Hepatocyte (in vitro differentiated cells): ENCODE data around the gene AAK1. TPM values are rescaled to one million over a fixed set of nuclear protein-coding genes. Genes with fewer than 3 reads are reported as not detected.

ENCODE experiments used
- DNase-seq: peaks from one replicate; pipeline ENCODE4 v3.0.0-alpha.2; 2016; ENCODE audit warnings: low spot score
- H2AFZ ChIP-seq: fragments of 200-600 bp; sonication (generic); 2 replicates; pipeline ENCODE4 v1.6.0; 2016; ENCODE audit warnings: antibody characterized with exemption, mild to moderate bottlenecking
- H3K27ac ChIP-seq: fragments of 200-600 bp; sonication (generic); 2 replicates; pipeline ENCODE4 v1.5.1; 2016; ENCODE audit warnings: mild to moderate bottlenecking
- H3K27me3 ChIP-seq: fragments of 200-600 bp; sonication (generic); 2 replicates; pipeline ENCODE4 v1.6.1; 2016
- H3K36me3 ChIP-seq: fragments of 200-600 bp; sonication (generic); replicated peaks from 2 replicates; pipeline ENCODE4 v1.5.1; 2016; ENCODE audit warnings: low read depth; ENCODE audit not compliant: insufficient read depth
- H3K4me1 ChIP-seq: fragments of 200-600 bp; sonication (generic); 2 replicates; pipeline ENCODE4 v1.5.1; 2016; ENCODE audit warnings: mild to moderate bottlenecking, moderate library complexity; ENCODE audit not compliant: insufficient read depth
- H3K4me2 ChIP-seq: fragments of 200-600 bp; sonication (generic); 2 replicates; pipeline ENCODE4 v1.6.0; 2016
- H3K4me3 ChIP-seq: fragments of 200-600 bp; sonication (generic); 2 replicates; pipeline ENCODE4 v1.5.1; 2016; ENCODE audit warnings: mild to moderate bottlenecking
- H3K79me2 ChIP-seq: fragments of 200-600 bp; sonication (generic); 2 replicates; pipeline ENCODE4 v1.6.0; 2017; ENCODE audit warnings: mild to moderate bottlenecking
- H3K9me2 ChIP-seq: fragments of 200-600 bp; sonication (generic); replicated peaks from 2 replicates; pipeline ENCODE4 v1.6.0; 2017; ENCODE audit warnings: mild to moderate bottlenecking; ENCODE audit not compliant: insufficient read depth
- H3K9me3 ChIP-seq: fragments of 200-600 bp; sonication (generic); 2 replicates; pipeline ENCODE4 v1.5.1; 2016; ENCODE audit warnings: low read depth, mild to moderate bottlenecking
- H4K20me1 ChIP-seq: fragments of 200-600 bp; sonication (generic); 2 replicates; pipeline ENCODE4 v1.6.0; 2016; ENCODE audit warnings: mild to moderate bottlenecking; ENCODE audit not compliant: insufficient read depth, poor library complexity, severe bottlenecking
- EZH2 ChIP-seq: fragments of 200-600 bp; sonication (generic); IDR thresholded peaks from 2 replicates; pipeline ENCODE4 v1.6.1; 2016; ENCODE audit warnings: antibody characterized with exemption, mild to moderate bottlenecking, borderline replicate concordance
- EZH2phosphoT487 ChIP-seq: fragments of 200-600 bp; sonication (generic); IDR thresholded peaks from one replicate; pipeline ENCODE4 v1.6.1; 2018; ENCODE audit warnings: antibody characterized with exemption, mild to moderate bottlenecking, low read depth, moderate library complexity; ENCODE audit not compliant: unreplicated experiment, severe bottlenecking
- WGBS: methylation state at CpG from one replicate; pipeline ENCODE4 v1.1.6; 2016; ENCODE audit warnings: low lambda C conversion rate; ENCODE audit errors: missing lambda C conversion rate; 5-methylcytosine and 5-hydroxymethylcytosine counted together
- polyA plus RNA-seq: library from polyadenylated mRNA; unstranded; fragments of >200 nt; fragmentation: Nextera tagmentation; extraction: Ambion mirVana; gene quantifications from 2 replicates; pipeline ENCODE4 v1.2.1, GENCODE V29; 2016
- total RNA-seq: library from RNA; depleted of rRNA; stranded (reverse); fragments of >200 nt; gene quantifications from 2 replicates; pipeline ENCODE4 v1.2.3, GENCODE V29; 2014
- TF ChIP-seq, protein P1 (sequence below): fragments of 200-600 bp; sonication (generic); IDR thresholded peaks from 2 replicates; pipeline ENCODE4 v1.5.1; 2016; ENCODE audit warnings: antibody characterized with exemption, mild to moderate bottlenecking; ENCODE audit not compliant: poor library complexity

Gene AAK1
- total and polyA plus RNA-seq, 2 experiments from 2014 or later = 30.1 to 30.8 TPM

DNA sequence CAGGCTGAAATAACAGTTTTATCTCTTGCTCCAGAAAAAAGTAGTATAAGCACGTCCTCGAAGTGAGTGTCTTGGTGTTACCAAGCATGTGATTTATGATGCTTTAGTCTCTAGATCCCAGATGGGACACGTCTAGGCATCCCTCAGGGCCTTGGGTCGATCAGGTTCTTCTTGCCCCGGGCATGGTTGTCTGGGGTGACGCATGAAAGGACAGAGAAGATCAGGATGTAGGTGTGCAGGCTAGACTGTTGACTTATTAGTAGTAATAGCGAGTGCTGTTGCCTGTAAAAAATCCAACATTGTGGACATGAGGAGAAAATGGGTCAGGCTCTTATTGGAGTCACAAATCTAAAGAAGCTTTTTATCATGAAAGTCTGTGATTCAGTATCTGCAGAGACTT is 112.4 kb downstream of the AAK1 start:
- H3K36me3 ChIP-seq = no peaks in the 10 kb centered on the region
- 79% methylated on average over 7 of the region's 7 CpGs for WGBS

DNA sequence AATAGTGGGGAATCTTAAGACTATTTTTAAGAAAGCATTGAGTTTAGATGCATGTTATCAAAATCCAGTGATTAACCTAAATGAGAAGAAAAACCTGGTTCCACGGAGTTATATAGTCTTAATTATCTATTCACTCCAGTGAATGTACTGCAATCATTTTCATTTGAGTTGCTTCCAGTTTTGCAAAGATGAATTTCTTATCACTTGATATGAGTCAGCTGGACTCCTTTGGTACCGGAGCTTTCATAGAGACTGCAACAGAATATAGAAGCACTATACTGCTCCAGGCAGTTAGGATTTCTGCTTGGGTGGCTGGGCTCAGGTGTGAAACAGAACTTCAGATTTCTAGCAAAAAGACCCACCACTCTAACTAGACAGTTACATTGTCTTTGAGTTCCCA is 114.1 kb downstream of the AAK1 start:
- Histone ChIP-seq H3K36me3 (no peaks in the 10 kb centered on the region), H3K4me1 (no peaks in the 10 kb centered on the region), H3K79me2 (no peaks in the 10 kb centered on the region), H2AFZ (no peak overlapping the region), H4K20me1 (no peaks in the 10 kb centered on the region), H3K4me2 (no peak overlapping the region), H3K27me3 (no peaks in the 10 kb centered on the region), H3K4me3 (no peak overlapping the region), H3K9me3 (peaks cover 10% of the 10 kb centered on the region), H3K27ac (no peak overlapping the region), H3K9me2 (no peaks in the 10 kb centered on the region)
- TF ChIP-seq EZH2 = no peak
- TF ChIP-seq EZH2phosphoT487 = no peak
- TF ChIP-seq, protein P1, sequence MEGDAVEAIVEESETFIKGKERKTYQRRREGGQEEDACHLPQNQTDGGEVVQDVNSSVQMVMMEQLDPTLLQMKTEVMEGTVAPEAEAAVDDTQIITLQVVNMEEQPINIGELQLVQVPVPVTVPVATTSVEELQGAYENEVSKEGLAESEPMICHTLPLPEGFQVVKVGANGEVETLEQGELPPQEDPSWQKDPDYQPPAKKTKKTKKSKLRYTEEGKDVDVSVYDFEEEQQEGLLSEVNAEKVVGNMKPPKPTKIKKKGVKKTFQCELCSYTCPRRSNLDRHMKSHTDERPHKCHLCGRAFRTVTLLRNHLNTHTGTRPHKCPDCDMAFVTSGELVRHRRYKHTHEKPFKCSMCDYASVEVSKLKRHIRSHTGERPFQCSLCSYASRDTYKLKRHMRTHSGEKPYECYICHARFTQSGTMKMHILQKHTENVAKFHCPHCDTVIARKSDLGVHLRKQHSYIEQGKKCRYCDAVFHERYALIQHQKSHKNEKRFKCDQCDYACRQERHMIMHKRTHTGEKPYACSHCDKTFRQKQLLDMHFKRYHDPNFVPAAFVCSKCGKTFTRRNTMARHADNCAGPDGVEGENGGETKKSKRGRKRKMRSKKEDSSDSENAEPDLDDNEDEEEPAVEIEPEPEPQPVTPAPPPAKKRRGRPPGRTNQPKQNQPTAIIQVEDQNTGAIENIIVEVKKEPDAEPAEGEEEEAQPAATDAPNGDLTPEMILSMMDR = no peak
- DNase-seq = no peak
- 80% methylated on average over 2 of the region's 2 CpGs for WGBS

More for the DNA sequence above, 112.4 kb downstream of the AAK1 start:
- H4K20me1 ChIP-seq = no peaks in the 10 kb centered on the region
- no peaks in the 10 kb centered on the region for H3K9me2 ChIP-seq
- no peak overlapping the region for H3K27ac ChIP-seq
- no peaks in the 10 kb centered on the region for H3K27me3 ChIP-seq
- no peak overlapping the region for H3K4me3 ChIP-seq
- H3K79me2 ChIP-seq = peaks cover 2% of the 10 kb centered on the region
- H3K4me2 ChIP-seq = no peak overlapping the region
- H3K4me1 ChIP-seq = no peaks in the 10 kb centered on the region
- DNase-seq = no peak
- H2AFZ ChIP-seq = no peak overlapping the region
- H3K9me3 ChIP-seq = peaks cover 10% of the 10 kb centered on the region
- no peak for TF ChIP-seq EZH2phosphoT487

DNA sequence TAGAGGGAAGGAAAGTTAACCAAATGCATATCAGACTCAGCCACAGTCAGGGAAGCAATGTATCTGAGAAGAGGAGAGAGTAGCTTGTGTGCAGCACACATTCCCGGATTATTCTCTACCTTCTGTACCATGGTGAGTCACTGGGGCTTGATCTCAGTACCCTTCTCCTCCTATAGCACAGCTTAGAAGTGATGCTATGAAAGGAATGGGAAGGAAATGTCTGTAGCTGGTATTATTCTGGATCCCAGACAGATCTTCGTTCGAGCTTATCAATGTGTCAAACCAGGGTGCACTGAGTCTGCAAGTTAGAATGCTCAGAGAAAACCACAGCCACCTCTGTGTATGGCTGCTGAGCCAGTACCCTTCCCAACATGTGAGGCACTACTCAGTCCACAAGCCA is 118.3 kb downstream of the AAK1 start:
- H3K79me2 ChIP-seq = no peaks in the 10 kb centered on the region
- DNase-seq = no peak
- H2AFZ ChIP-seq = no peak overlapping the region
- TF ChIP-seq EZH2phosphoT487 (no peak), EZH2 (no peak)
- TF ChIP-seq, protein P1 = no peak
- H3K4me2 ChIP-seq = no peak overlapping the region
- no peaks in the 10 kb centered on the region for H3K36me3 ChIP-seq
- 98% methylated on average over 3 of the region's 3 CpGs for WGBS
- no peaks in the 10 kb centered on the region for H4K20me1 ChIP-seq
- H3K4me3 ChIP-seq = no peak overlapping the region
- H3K27ac ChIP-seq = no peak overlapping the region
- H3K9me2 ChIP-seq = no peaks in the 10 kb centered on the region
- H3K9me3 ChIP-seq = no peaks in the 10 kb centered on the region
- H3K27me3 ChIP-seq = no peaks in the 10 kb centered on the region
- H3K4me1 ChIP-seq = no peaks in the 10 kb centered on the region

DNA sequence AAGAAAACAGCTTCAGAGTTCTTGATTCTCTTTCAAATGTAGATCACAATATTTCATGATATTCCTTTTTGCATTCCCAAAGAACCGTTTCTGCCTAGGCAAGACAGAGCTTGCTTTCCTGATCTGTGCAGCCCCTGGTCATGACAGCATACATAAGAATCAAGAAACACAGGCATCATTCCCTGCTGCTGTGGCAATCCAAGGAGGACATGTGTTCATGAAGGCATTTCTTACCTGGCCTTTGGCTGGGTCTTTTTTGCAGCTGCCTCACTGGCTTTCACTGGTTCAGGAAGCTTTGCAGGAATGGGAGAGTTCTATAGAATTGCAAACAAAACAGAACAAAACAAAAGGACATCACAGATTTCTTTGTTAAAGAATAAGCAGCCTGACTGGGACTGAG is 118.7 kb downstream of the AAK1 start:
- Histone ChIP-seq H3K4me3 (no peak overlapping the region), H3K4me2 (no peak overlapping the region), H4K20me1 (no peaks in the 10 kb centered on the region), H3K27ac (no peak overlapping the region), H3K36me3 (no peaks in the 10 kb centered on the region), H2AFZ (no peak overlapping the region), H3K9me2 (no peaks in the 10 kb centered on the region), H3K27me3 (no peaks in the 10 kb centered on the region), H3K4me1 (no peaks in the 10 kb centered on the region), H3K79me2 (no peaks in the 10 kb centered on the region), H3K9me3 (no peaks in the 10 kb centered on the region)
- WGBS = 96% methylated on average over 1 of the region's 1 CpG
- no peak for DNase-seq
- TF ChIP-seq EZH2phosphoT487 (no peak), EZH2 (no peak)
- TF ChIP-seq, protein P1 = no peak
